H1 (cell line): Measurements from ENCODE around the gene LEFTY1. TPM values are rescaled to one million over a fixed set of nuclear protein-coding genes. Genes with fewer than 3 reads are reported as not detected.

ENCODE experiments used
- CTCF ChIA-PET: fragments of 300-600 bp; sonication (Branson Sonifier 250); formaldehyde crosslinking; loops from one replicate; lab custom pipeline; 2021; ENCODE audit not compliant: partially characterized antibody; lab: Charles Lee
- POLR2A ChIA-PET: fragments of 300-600 bp; sonication (Branson Sonifier 250); formaldehyde crosslinking; loops from one replicate; lab custom pipeline; 2021; ENCODE audit warnings: inconsistent platforms; ENCODE audit not compliant: partially characterized antibody; lab: Charles Lee
- DNase-seq, 2 experiments: peaks; one replicate each; pipeline versions ENCODE4 v3.0.0 to v3.0.0-alpha.2; 2010 to 2022; ENCODE audit warnings: low spot score in 2 of 2, low read depth in 1 of 2, mixed read lengths in 1 of 2
- FAIRE-seq: peaks from 2 replicates; lab custom pipeline; 2011; peaks lifted over from hg19 to GRCh38; lab: Jason Lieb, UNC
- H2AFZ ChIP-seq: 2 replicates; pipeline ENCODE4 v1.8.1; 2012; ENCODE audit warnings: low read length, inconsistent platforms
- H2AK5ac ChIP-seq: 2 replicates; pipeline ENCODE4 v1.6.1; 2013; ENCODE audit warnings: low read depth, low read length
- H2BK120ac ChIP-seq: replicated peaks from 2 replicates; pipeline ENCODE3; 2013; ENCODE audit warnings: low read depth, low read length, inconsistent platforms
- H2BK12ac ChIP-seq: 2 replicates; pipeline ENCODE4 v1.6.1; 2013; ENCODE audit warnings: low read depth, low read length
- H2BK15ac ChIP-seq: 2 replicates; pipeline ENCODE4 v1.6.1; 2013; ENCODE audit warnings: low read length
- H2BK20ac ChIP-seq: 2 replicates; pipeline ENCODE4 v1.6.1; 2013; ENCODE audit warnings: low read length
- H2BK5ac ChIP-seq: 2 replicates; pipeline ENCODE4 v1.6.1; 2013; ENCODE audit warnings: low read depth, low read length
- H3K14ac ChIP-seq: 2 replicates; pipeline ENCODE4 v1.6.1; 2013; ENCODE audit warnings: inconsistent platforms; ENCODE audit not compliant: insufficient read length
- H3K18ac ChIP-seq: 2 replicates; pipeline ENCODE4 v1.6.1; 2013; ENCODE audit warnings: low read length; ENCODE audit errors: extremely low read depth
- H3K23ac ChIP-seq: 2 replicates; pipeline ENCODE4 v1.6.1; 2013; ENCODE audit warnings: inconsistent platforms; ENCODE audit not compliant: insufficient read length
- H3K23me2 ChIP-seq: 2 replicates; pipeline ENCODE4 v1.6.1; 2013; ENCODE audit warnings: low read depth, low read length
- H3K27ac ChIP-seq: 2 replicates; pipeline ENCODE4 v1.6.1; 2011; ENCODE audit warnings: low read depth, low read length, inconsistent platforms
- H3K27me3 ChIP-seq, 4 experiments: replicated peaks in 1 of 4; 1 replicate in 1 of 4; 2 replicates in 3 of 4; pipeline versions ENCODE4 v1.6.1 to v1.8.1; 2011 to 2013; ENCODE audit warnings: low read length in 3 of 4, mild to moderate bottlenecking in 3 of 4, inconsistent platforms in 2 of 4, mixed read lengths in 2 of 4, moderate library complexity in 1 of 4; ENCODE audit not compliant: control insufficient read depth in 3 of 4, insufficient read depth in 3 of 4; ENCODE audit errors: extremely low read depth in 1 of 4
- H3K36me3 ChIP-seq, 4 experiments: 2 replicates each; pipeline versions ENCODE4 v1.6.1 to v1.8.1; 2011 to 2013; ENCODE audit warnings: mild to moderate bottlenecking in 4 of 4, low read length in 3 of 4, moderate library complexity in 2 of 4, control low read depth in 1 of 4, inconsistent platforms in 1 of 4; ENCODE audit not compliant: insufficient read depth in 4 of 4, control insufficient read depth in 2 of 4
- H3K4ac ChIP-seq: replicated peaks from 2 replicates; pipeline ENCODE3; 2013; ENCODE audit warnings: low read length, low read depth, mixed read lengths, inconsistent platforms; ENCODE audit not compliant: insufficient read length
- H3K4me1 ChIP-seq, 4 experiments: replicated peaks in 1 of 4; 1 replicate in 1 of 4; 2 replicates in 3 of 4; pipeline versions ENCODE4 v1.6.1 to v1.8.1; 2011 to 2013; ENCODE audit warnings: low read length in 3 of 4, inconsistent platforms in 2 of 4, mixed read lengths in 1 of 4; ENCODE audit not compliant: insufficient read depth in 4 of 4, control insufficient read depth in 3 of 4
- H3K4me2 ChIP-seq, 2 experiments: 2 replicates each; pipeline versions ENCODE4 v1.6.1 to v1.8.1; 2011 to 2013; ENCODE audit warnings: low read depth in 2 of 2, low read length in 2 of 2, control low read depth in 1 of 2, inconsistent platforms in 1 of 2, mild to moderate bottlenecking in 1 of 2; ENCODE audit not compliant: insufficient read depth in 1 of 2
- H3K4me3 ChIP-seq, 4 experiments: fragments of 200-600, 300-600 bp in 1 of 4; sonication (generic), shearing (Covaris generic), sonication (Bioruptor Twin) in 1 of 4; 2 replicates each; pipeline versions ENCODE4 v1.5.1 to v1.8.1; 2011 to 2016; ENCODE audit warnings: low read length in 4 of 4, low read depth in 3 of 4, control low read depth in 2 of 4, inconsistent platforms in 2 of 4, mild to moderate bottlenecking in 2 of 4, mixed read lengths in 1 of 4, moderate library complexity in 1 of 4; ENCODE audit not compliant: insufficient read depth in 2 of 4; ENCODE audit errors: extremely low read depth in 1 of 4
- H3K56ac ChIP-seq: replicated peaks from 2 replicates; pipeline ENCODE3; 2013; ENCODE audit warnings: low read depth, mild to moderate bottlenecking, mixed read lengths, low read length, inconsistent platforms; ENCODE audit not compliant: insufficient read length
- H3K79me1 ChIP-seq: 2 replicates; pipeline ENCODE4 v1.6.1; 2013; ENCODE audit warnings: low read depth, low read length, control low read depth
- H3K79me2 ChIP-seq, 2 experiments: 2 replicates each; pipeline versions ENCODE4 v1.6.1 to v1.8.1; 2012 to 2013; ENCODE audit warnings: low read length in 2 of 2, mild to moderate bottlenecking in 2 of 2, inconsistent platforms in 1 of 2; ENCODE audit not compliant: insufficient read depth in 2 of 2, control insufficient read depth in 1 of 2
- H3K9ac ChIP-seq, 4 experiments: replicated peaks in 1 of 4; 1 replicate in 1 of 4; 2 replicates in 3 of 4; pipeline versions ENCODE4 v1.6.1 to v1.8.1; 2011 to 2013; ENCODE audit warnings: low read depth in 3 of 4, low read length in 3 of 4, control low read depth in 2 of 4, mild to moderate bottlenecking in 2 of 4, moderate library complexity in 2 of 4, inconsistent platforms in 1 of 4; ENCODE audit errors: extremely low read depth in 1 of 4
- H3K9me3 ChIP-seq, 2 experiments: 2 replicates each; pipeline versions ENCODE4 v1.6.1 to v1.8.1; 2012 to 2013; ENCODE audit warnings: mild to moderate bottlenecking in 2 of 2, moderate library complexity in 2 of 2, control low read depth in 1 of 2, inconsistent platforms in 1 of 2, low read depth in 1 of 2, low read length in 1 of 2, mixed read lengths in 1 of 2; ENCODE audit not compliant: insufficient read depth in 2 of 2
- H4K20me1 ChIP-seq, 2 experiments: replicated peaks in 1 of 2; 2 replicates each; pipeline versions ENCODE3 to v1.8.1; 2011 to 2013; ENCODE audit warnings: inconsistent platforms in 2 of 2, low read length in 2 of 2, mild to moderate bottlenecking in 1 of 2; ENCODE audit not compliant: insufficient read depth in 2 of 2, control insufficient read depth in 1 of 2
- H4K5ac ChIP-seq: 2 replicates; pipeline ENCODE4 v1.6.1; 2013; ENCODE audit warnings: low read length, low read depth, mixed read lengths, inconsistent platforms; ENCODE audit not compliant: insufficient read length
- H4K8ac ChIP-seq: 2 replicates; pipeline ENCODE4 v1.8.0; 2013; ENCODE audit warnings: mild to moderate bottlenecking, moderate library complexity, low read length, inconsistent platforms; ENCODE audit not compliant: insufficient read depth; ENCODE audit errors: extremely low read depth
- H4K91ac ChIP-seq: replicated peaks from 2 replicates; pipeline ENCODE3; 2013; ENCODE audit warnings: low read length, mixed read lengths, inconsistent platforms; ENCODE audit not compliant: insufficient read length
- CTBP2 ChIP-seq: IDR thresholded peaks from 2 replicates; pipeline ENCODE4 v1.7.0; 2011; ENCODE audit warnings: borderline replicate concordance, mild to moderate bottlenecking, moderate library complexity, mixed read lengths, low read length; ENCODE audit not compliant: insufficient read depth, insufficient read length
- MAFK ChIP-seq: IDR thresholded peaks from 2 replicates; pipeline ENCODE4 v1.6.1; 2012; ENCODE audit warnings: low read depth, mild to moderate bottlenecking, improper control_type of control experiment, low read length
- POLR2AphosphoS5 ChIP-seq: IDR thresholded peaks from 2 replicates; pipeline ENCODE4 v1.6.1; 2011; ENCODE audit warnings: low read depth, low read length
- TBP ChIP-seq: IDR thresholded peaks from 2 replicates; pipeline ENCODE4 v1.6.1; 2011; ENCODE audit warnings: low read depth, low read length, improper control_type of control experiment
- WGBS, 2 experiments: shearing (Covaris generic) in 1 of 2; methylation state at CpG; one replicate each; pipeline versions ENCODE4 v1.1.6 to v1.1.7; 2013 to 2015; ENCODE audit warnings: low lambda C conversion rate in 2 of 2, mixed read lengths in 2 of 2, inconsistent platforms in 1 of 2, low coverage in 1 of 2, missing lambda C conversion rate in 1 of 2; ENCODE audit not compliant: insufficient replicate concordance in 2 of 2, insufficient coverage in 1 of 2, insufficient read length in 1 of 2; ENCODE audit errors: extremely low coverage in 1 of 2, missing lambda C conversion rate in 1 of 2; 5-methylcytosine and 5-hydroxymethylcytosine counted together
- polyA plus RNA-seq, 7 experiments: library from polyadenylated mRNA; depleted of rRNA in 3 of 7; stranded (reverse) in 5 of 7; unstranded in 2 of 7; fragments of >200 nt in 5 of 7; fragments of 200-250 nt in 2 of 7; gene quantifications; 1 replicate in 5 of 7; 2 replicates in 1 of 7; 4 replicates in 1 of 7; pipeline versions ENCODE4 v1.2.1 to v1.2.3, GENCODE V29; 2011 to 2013; ENCODE audit warnings: missing spikeins in 2 of 7, mixed read lengths in 2 of 7
- total RNA-seq: library from RNA; stranded (reverse); fragmentation: NEBNext Ultra II Directional; extraction: Animal tissue kit (Norgen Biotek cat#: 25700); gene quantifications from 2 replicates; pipeline ENCODE4 v1.2.1, GENCODE V29; 2021
- TF ChIP-seq, protein P1 (sequence below): IDR thresholded peaks from 2 replicates; pipeline ENCODE4 v1.6.1; 2012; ENCODE audit warnings: inconsistent platforms

Gene LEFTY1
- total and polyA plus RNA-seq, 2 of the 8 experiments (the other 6 are each of a cell fraction or from before 2014, with no cell fraction given) = 4.5 to 11.7 TPM

DNA sequence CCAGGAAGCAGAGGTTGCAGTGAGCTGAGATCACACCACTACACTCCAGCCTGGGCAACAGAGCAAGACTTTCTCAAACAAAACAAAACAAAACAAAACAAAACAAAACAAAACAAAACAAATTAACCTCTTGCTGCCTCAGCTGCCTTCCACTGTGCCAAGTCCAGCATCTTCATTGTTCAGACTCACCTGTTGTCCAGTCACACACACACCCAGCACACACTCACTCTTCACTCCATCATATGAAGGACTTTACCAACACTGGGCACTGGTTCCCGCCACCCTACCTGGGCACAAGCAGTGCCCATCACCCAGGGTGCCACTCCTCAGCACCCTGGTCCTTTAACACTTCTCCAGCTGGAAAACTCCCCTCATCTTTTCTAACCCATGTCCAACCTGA is 20.5 kb upstream of the LEFTY1 start:
- H3K4ac ChIP-seq = peak overlapping the region; percentile 36
- peaks cover 0 to 7% (median 1%) of the 10 kb centered on the region in 4 experiments; a peak in 2 of 7 replicates for H3K4me1 ChIP-seq
- H3K9me3 ChIP-seq = no peaks in the 10 kb centered on the region
- H2BK5ac ChIP-seq = peak overlapping the region; percentile 32; the same call in 1 of the 2 replicates
- TF ChIP-seq MAFK = no peak
- no peak for TF ChIP-seq CTBP2
- no peak for TF ChIP-seq POLR2AphosphoS5
- TF ChIP-seq TBP = no peak
- TF ChIP-seq, protein P1, sequence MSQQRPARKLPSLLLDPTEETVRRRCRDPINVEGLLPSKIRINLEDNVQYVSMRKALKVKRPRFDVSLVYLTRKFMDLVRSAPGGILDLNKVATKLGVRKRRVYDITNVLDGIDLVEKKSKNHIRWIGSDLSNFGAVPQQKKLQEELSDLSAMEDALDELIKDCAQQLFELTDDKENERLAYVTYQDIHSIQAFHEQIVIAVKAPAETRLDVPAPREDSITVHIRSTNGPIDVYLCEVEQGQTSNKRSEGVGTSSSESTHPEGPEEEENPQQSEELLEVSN = no peak
- 0 out of 2 replicates have a peak overlapping the region, but pooled peaks have one; percentile 31 for H2BK15ac ChIP-seq
- H3K4me2 ChIP-seq = no peak overlapping the region
- H3K14ac ChIP-seq = no peak overlapping the region
- peak overlapping the region; percentile 45; the same call in 1 of the 2 replicates for H2AK5ac ChIP-seq
- FAIRE-seq (no peak), DNase-seq (no peak)
- no peak overlapping the region for H3K4me3 ChIP-seq
- no peak overlapping the region for H3K56ac ChIP-seq
- peak overlapping the region; percentile 18; the same call in 1 of the 2 replicates for H2BK12ac ChIP-seq
- H3K27ac ChIP-seq = no peak overlapping the region
- H3K79me2 ChIP-seq = no peaks in the 10 kb centered on the region
- H4K5ac ChIP-seq = no peak overlapping the region
- 86% methylated on average over 1 of the region's 1 CpG; no CpG with 5 or more reads in 1 of the 2 experiments for WGBS, 2 experiments
- no peaks in the 10 kb centered on the region for H3K79me1 ChIP-seq
- no peak overlapping the region for H3K23ac ChIP-seq
- H2AFZ ChIP-seq = no peak overlapping the region
- no peaks in the 10 kb centered on the region for H3K23me2 ChIP-seq
- H3K9ac ChIP-seq = no peak overlapping the region
- CTCF ChIA-PET = interaction anchor here (0.8 to 18.7 kb wide), 13 partner anchors 11 to 427 kb away, joined by 3 to 406 read pairs (median 7); partner anchors contain the start of genes LEFTY1, PYCR2 and TMEM63A
- H4K91ac ChIP-seq = no peak overlapping the region
- no peaks in the 10 kb centered on the region; a peak in 2 of 7 replicates for H3K27me3 ChIP-seq
- peak overlapping the region; percentile 89; the same call in 1 of the 2 replicates for H2BK20ac ChIP-seq
- no peaks in the 10 kb centered on the region for H3K36me3 ChIP-seq
- H3K18ac ChIP-seq = no peak overlapping the region
- POLR2A ChIA-PET = interaction anchor here (1.1 to 5.3 kb wide), 5 partner anchors 12 to 153 kb away, joined by 3 to 41 read pairs (median 9); partner anchors contain the start of genes H3-3A, LEFTY1 and TMEM63A
- H4K8ac ChIP-seq = no peak overlapping the region
- no peaks in the 10 kb centered on the region for H4K20me1 ChIP-seq
- H2BK120ac ChIP-seq = no peak overlapping the region
